NCI-H2171 treated with DMSO at 0.1 percent for 48 hours (cell line): ENCODE data around the gene PGP.

Source experiments
- DNase-seq: peaks from one replicate; lab custom pipeline; 2025; lab: John Stamatoyannopoulos, UW

PGP gene

DNA sequence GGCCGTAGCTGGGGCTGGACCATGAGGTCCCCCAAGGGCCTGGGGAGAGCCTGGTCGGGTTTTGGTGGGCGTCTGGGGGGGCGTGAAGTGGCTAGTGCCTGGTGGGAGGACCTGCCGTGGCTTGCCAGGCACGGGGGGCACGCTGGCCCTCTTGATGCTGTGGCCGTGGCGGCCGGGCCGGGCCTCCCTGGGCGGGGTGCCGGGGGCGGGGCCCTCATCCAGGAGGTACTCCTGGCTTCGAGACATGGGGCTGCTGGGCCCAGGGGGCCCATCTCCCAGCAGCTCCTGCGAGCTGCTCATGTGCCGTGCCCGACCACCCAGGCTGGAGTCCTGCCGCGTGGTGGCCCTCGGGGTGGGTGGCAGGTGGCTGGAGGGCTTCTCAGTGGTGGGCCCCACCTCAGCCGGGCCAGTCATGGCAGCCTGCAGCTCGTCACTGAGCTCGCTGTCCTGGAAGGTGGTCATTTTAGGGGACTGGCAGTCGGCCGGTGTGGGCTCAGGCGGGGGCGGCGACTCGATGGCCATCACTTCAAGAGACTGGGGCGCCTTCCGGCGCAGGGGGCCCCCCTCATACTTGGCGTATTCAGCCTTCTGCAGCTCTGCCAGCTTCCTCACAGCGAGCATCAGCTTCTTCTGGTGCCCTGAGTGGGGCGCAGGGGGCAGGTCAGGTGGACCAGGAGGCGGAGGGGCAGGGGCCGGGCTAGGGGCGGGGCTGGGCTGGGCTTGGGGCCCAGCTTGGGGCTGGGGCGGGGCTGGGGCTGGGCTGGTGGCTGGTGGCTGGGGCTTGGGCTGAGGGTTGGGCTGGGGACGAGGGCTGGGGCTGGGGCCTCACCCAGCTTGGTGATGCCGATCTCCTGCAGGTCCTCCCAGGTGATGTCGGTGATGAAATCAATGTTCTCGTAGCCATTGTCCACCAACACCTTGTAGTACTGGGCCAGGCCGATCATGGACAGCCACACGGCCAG lies 33.4 kb downstream of the PGP start:
- no peak for DNase-seq

DNA sequence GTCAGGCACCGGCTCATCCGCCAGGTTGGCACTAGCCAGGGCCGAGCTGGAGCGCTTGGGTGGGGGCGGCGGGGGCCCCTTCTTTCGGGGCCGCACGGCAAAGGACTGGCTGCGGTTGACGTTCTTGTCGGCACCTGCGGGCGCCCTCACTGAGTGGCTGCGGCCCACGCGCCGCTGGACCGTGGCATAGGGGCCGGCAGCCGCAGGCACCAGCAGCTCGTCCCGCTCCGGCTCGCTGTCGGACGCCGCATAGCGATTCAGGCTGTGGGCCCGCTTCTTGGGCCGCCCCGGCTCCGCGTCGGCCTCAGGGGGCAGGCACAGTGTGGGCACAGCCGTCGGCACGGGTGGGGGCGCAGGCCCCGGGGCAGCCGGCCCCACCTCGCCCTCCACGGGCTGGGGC lies 34.2 kb downstream of the PGP start:
- no peak for DNase-seq

DNA sequence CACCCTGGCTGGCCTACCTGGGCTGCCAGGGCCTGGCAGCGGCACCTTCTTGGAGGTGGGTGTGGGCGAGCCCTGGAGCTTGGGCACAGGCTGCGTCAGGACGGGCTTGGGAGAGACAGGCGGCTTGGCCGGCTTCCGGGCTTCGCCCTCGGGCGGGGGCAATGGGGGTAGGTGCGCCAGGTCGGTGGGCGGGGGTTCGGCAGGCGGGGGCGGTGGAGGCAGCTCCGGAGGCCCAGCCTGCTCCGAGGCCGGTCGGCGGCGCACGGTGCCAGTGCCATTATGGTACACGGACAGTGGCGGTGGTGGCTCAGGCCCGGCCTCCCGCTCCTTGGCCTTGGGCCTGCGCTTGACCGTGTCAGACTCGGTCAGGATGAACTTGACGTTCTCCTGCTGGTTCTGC lies 35.1 kb downstream of the PGP start:
- DNase-seq, result no peak

DNA sequence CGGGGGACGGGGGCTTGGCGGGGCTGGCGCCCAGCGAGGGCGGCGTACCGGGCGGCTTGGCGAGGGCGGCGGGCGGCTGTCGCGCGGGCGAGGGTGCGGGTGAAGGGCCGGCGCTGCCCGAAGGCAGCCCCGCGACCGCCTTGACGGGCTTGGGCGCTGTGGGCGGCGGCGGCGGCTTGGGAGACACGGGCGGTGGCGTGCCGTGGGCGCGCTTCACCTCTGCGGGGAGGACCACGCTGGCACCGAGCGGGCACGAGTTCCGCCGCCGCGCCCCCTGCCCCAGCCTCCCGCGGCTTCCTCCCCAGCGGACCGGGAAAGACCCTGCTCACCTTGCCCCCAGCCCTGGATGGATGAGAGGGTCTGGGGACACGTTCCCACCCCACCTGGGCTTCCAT lies 35.5 kb downstream of the PGP start:
- no peak for DNase-seq

DNA sequence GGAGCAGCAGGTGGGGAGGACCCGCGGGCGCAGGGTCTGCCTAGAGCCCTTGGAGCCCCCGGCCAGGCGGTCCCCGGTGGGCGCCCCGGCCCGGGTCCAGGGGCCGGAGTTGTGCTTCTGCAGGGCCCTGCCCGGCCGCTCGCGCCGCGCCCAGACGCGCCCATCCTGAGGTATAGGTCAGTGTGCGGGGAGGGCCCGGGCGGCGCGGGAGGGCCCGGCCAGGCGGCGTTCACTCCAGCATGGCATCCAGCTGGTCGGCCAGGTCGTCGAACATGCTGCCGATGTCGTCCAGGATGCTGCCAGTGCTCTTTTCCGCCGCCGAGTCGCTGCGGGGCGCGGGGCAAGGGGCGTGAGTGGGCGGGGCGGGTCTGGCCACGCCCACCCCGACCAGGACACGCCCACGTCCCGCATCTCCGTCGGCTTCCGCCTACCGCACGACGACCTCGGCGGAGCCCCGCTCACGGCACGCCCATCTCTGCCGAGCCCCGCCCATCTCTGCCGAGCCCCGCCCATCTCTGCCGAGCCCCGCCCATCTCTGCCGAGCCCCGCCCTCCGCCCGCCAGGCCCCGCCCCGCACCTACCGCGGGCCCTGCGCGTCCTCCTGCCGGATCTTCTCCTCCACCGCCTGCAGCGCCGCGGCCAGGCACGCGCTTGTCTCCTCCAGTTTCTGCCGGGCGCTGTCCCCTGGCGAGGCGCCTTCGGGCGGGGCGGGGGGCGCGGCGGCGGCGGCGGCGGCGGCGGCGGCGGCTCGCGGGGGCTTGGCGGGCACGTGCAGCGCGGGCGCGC lies 36.1 kb downstream of the PGP start:
- no peak for DNase-seq

DNA sequence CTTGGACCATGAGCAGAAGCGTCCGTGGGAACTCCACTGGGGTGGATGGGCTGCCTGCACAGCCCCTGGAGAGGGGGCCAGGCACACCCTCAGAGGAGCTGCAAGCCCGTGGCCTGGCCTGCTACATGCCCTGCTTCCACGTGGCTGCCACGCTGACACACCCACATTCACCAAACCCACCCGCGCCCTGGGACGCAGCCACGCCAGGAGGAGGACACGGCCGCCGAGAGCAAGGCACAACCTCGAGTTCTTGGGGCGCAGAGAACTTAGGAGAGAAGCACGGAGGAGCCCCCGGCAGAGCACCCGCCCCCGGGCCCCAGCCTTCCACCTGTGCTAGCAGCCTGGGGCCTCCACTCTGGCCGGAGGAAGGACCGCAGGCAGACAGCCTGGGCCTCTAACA lies 37.1 kb downstream of the PGP start:
- DNase-seq, result no peak

DNA sequence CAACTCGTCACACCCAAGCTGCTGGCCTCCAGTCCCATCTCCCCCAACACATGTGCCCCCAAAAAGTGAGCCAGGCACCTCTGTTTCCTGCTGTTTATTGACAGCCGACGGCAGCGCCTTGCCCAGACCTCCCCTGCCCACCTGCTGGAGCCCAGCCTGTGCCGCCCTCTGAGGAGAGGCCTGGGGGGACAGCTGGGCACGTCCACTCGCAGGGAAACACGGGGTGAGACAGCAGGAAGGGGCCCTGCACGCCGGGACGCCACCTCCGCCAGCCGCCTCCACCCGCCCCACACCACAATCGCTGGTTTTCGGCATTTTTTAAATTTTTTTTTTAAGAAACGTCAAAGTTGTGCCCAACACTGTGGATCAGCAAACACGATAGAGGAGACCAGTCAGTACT lies 37.5 kb downstream of the PGP start:
- no peak for DNase-seq

DNA sequence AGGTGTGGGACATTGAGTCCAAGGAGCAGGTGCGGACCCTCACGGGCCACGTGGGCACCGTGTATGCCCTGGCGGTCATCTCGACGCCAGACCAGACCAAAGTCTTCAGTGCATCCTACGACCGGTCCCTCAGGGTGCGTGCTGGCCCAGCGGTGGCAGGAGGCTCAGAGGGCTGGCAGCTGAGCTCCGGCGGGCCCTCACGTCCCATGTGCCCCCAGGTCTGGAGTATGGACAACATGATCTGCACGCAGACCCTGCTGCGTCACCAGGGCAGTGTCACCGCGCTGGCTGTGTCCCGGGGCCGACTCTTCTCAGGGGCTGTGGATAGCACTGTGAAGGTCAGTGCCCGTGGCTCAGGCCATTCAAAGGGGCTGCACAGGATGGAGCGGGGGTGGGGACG lies 38.6 kb downstream of the PGP start:
- DNase-seq, result no peak

DNA sequence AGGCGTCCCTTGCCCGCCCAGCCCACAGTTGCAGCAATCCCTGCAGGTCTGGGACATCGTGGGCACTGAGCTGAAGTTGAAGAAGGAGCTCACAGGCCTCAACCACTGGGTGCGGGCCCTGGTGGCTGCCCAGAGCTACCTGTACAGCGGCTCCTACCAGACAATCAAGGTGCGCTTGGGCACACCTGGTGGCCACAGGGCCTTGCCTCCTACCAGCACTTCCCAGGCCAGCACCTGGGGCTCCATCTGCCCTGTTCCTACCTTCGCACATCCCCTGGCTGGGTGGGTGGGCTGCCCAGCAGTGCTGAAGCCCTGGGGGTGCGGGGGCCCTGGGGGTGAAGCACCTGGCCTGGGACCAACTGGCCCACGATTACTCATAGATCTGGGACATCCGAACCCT lies 39.2 kb downstream of the PGP start:
- DNase-seq, result no peak

DNA sequence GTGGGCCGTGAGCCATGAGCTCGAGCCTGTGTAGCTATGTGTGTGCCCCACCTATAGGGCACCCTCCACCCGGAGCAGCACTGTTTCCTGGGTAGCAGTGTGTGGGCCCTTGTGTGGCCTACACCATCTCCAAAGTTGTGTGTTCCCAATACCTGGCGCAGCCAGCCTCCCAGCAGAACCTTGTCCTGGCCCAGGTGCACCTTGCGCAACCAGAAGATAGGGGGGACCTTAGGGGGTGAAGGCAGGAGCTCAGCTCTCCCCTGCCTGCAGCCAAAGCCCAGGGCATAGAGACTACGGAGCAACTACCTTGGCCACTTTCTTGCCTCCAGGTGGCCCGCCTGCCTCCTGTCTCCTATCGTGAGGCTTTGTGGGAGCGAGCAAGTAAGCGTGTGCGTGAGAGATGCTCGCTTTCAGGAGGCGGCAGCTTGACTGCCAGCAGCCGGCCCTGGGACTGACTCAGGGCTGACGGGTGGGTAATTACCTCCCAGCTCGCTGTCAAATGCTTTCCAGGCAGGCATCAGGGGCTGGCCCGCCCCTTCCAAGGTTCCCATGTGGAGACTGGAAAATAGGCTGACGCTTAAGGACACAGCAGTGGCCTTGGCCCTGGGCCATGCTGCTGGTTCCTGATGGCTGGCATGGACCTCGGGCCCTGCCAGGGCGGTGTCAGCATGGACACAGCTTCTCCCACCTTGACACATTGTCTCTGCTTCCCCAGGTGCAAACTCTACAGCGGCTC lies 40.1 kb downstream of the PGP start:
- no peak for DNase-seq

DNA sequence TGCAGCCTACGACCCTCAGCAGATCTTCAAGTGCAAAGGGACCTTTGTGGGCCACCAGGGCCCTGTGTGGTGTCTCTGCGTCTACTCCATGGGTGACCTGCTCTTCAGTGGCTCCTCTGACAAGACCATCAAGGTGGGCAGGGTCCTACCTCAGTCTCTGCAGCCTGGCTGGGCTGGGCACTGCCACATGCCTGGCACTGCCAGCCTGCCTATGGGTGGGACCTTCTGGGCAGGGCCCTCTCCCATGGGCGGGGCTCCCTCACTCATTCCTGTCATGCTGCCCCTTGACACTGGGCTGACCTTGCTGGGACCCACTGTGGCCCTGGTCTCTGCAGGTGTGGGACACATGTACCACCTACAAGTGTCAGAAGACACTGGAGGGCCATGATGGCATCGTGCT lies 40.7 kb downstream of the PGP start:
- no peak for DNase-seq

DNA sequence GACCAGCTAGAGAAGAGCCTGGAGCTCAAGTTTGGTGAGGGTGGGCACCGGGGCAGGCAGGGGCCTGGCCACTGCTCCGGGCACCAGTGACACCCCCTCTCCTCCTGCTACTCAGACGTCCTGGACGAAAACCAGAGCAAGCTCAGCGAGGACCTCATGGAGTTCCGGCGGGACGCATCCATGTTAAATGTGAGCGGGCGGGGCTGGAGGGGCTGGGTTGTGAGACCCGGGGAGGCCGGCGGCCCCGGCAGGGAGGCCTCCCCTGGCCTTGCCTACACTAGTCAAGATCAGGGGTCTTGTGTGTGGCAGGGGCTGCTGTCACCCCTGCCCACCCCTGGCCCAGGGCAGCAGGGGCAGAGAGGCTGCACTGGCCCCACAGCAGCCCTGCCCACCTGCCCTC lies 41.3 kb downstream of the PGP start:
- no peak for DNase-seq

DNA sequence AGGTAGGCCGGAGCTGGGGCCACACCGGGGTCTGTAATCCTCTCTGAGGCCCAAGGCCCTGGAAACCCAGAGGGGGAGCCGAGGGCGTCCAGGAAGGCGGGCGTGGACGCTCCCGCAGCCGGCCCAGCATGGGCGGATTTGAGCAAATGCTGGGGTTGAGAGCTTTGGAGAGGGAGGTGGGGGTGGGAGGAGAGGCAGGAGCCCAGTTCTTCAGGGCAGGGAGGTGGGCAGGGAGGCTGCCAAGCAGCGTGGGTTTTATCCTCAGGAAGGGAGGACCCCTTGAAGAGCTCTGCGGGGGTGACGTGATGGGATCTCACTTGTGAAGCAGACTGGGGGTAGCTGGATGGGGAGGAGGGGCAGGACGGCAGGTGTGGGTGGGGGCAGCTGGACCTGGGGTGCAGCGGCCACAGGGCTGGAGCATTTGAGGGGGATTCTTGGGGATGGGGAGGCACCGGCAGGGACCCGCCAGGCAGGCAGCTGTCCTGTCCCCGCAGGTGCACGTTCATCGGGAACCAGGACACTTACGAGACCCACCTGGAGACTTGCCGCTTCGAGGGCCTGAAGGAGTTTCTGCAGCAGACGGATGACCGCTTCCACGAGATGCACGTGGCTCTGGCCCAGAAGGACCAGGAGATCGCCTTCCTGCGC lies 41.8 kb downstream of the PGP start:
- DNase-seq, result no peak

DNA sequence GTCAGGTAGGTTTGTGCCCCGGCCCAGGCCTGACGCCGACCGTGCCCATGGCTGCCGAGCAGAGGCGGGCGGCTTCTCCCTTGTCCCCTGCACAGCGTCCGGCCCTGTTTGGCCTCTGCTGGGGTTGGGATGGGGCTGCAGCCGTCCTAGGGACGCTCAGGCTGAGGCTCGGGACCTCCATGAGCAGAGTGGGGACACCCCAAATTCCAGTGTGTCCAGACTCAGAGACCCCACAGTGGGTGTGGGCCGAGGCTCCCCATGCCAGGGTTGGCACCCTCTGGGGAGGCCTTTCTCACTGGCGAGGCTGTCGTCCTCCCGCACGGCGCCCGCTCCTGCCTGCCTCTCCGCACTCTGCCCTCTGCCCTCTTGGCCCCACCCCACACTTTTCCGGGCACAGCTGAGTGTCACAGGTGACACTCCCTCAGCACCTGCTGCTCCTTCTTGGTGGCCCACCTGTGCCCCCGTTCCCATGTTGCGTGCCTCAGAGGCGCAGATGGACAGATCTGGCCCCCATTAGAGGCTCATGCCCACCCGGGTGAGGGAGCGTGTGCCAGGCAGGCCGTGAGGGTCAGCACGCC lies 43.0 kb downstream of the PGP start:
- no peak for DNase-seq

DNA sequence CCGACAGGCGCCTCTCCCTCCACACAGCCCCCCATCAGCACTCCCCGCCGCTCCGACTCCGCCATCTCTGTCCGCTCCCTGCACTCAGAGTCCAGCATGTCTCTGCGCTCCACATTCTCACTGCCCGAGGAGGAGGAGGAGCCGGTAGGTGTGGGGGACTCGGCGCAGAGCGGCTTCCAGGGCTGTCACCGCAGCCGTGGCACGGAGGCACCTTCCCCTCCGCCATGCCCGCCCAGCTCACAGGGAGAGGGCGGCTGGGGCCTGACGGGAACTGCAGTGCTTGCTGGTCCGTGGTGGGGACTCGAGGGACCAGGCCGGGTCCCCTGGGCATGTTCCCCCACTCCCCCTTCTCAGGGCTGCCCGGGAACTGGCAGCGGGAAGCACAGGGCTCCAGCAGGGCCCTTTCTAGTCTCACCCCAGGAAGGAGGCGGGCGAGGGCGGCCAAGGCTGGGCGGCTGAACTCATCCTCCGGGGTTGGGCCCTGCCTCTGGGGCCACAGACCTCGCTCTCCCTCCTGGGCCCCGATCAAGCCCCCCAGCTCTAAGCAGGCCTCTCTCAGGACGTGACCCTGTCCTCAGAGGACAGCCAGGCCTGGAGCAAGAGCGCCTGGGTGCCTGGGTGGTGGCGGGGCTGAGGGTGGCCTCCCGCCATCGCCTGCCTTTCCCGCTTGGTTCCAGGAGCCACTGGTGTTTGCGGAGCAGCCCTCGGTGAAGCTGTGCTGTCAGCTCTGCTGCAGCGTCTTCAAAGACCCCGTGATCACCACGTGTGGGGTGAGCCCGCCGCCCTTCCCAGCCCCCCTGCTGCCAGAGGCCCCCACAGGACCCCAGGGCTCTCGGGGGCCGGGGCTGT lies 43.8 kb downstream of the PGP start:
- DNase-seq, result no peak

DNA sequence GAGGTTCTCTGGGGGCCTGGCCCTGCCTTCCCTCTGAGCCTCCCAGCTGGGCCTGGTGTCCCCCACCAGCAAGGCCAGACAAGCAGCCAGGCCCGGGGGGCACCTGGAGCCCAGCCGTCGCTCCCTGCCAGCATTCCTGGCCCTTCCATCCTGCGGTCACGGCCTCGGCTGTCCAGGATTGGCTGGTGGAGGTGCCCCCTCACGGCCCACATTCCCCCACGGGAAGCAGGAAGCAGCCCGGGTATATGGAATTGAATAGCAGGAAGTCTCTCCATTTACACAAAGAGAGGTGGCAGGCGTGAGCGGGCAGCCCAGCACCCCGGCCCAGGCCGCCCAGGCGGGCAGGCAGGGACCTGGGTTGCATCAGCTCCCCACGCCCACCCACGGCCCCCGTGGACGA lies 44.6 kb downstream of the PGP start:
- DNase-seq, result no peak

DNA sequence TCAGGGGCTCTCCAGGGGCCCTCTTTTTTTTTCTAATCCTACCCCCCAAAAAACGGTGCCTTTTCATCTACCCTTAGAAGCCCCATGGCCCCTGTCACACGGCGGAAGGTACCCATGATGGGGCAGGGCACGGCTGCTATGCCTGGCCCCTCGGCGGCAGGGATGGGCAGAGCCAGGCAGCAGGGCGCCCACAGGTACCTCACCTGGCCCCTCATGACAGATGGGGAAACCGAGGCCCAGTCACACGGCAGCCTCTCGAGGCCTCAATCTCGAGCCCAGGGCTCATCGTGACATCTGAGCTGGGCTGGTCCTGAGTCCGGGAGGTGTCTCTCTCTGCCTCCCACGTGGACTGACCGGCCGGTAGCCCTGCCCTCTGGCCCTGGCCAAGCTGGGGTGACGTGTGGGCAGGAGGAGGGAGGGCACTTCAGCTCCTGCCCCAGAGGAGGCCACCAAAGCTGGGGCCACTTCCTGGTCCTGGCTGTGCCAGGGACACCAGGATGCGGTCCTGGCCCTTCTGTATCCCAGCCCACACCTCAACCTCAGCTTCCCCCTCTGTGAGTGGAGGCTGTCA lies 47.5 kb downstream of the PGP start:
- no peak for DNase-seq

DNA sequence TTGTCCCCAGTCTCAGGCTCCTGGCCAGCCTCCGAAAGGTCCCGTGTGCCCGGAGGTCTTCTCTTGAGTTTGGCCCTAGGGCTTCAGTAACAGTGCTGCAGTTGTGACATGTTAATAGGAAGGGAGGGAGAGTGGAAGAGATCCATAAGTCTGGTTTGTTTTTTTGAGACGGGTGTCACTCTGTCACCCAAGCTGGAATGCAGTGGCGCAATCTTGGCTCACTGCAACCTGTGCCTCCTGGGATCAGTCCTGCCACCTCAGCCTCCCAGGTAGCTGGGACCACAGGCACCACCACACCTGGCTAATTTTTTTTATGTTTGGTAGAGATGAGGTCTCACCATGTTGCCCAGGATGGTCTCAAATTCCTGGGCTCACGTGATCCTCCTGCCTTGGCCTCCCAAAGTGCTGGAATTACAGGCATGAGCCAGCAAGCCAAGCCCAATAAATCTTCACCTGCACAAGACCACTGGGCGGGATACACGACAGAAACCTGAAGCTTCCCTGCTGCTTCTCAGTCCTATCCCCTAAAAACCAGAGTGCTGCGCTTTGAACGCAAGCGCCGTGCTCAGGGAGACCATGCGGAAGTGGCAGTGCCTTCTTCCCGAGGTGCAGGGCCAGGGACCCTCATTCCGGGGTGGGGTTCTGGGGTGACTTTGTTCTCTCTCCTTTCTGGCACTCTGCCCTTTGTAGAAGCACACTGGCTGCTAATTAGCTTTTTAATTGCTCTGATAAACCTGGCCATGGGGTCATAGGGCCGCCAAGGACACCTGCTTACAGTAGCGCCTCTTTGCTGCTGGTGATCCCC lies 48.2 kb downstream of the PGP start:
- no peak for DNase-seq

DNA sequence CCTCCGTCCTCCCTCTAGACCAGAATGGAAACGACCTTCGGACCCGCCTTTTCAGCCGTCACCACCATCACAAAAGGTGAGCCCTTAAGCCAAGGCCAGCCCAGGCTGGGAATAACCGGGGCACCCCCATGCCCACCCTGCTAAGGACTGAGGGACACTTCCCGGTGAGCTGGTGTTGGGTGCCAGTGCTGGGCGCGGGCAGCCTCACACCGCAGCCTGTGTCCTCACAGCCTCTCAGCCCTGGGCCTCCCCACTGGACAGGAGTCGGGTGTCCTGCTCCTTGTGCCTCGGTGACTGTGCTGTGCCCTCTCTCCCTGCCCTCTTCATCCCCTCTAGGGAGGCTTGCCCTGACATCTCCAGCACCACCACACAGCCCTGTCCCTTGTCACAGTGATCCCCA lies 48.8 kb downstream of the PGP start:
- DNase-seq, result no peak
